ACHN (cell line): Measurements from ENCODE around the gene GPC5.

Experiments
- DNase-seq: peaks from one replicate; pipeline ENCODE4 v3.0.0-alpha.2; 2015
- in situ Hi-C: cut with HindIII; loops from 2 replicates; pipeline ENCODE4 v1.10.0; 2017; ENCODE audit warnings: low sequenced_read_pairs, low pct_ligation_motif_present, low pct_unique_long_range_greater_than_20kb

The GPC5 gene

GRCh38 chr13:92609376-92609775, 1211.0 kb downstream of the GPC5 start:
- in situ Hi-C loops = no loop called here

DNA sequence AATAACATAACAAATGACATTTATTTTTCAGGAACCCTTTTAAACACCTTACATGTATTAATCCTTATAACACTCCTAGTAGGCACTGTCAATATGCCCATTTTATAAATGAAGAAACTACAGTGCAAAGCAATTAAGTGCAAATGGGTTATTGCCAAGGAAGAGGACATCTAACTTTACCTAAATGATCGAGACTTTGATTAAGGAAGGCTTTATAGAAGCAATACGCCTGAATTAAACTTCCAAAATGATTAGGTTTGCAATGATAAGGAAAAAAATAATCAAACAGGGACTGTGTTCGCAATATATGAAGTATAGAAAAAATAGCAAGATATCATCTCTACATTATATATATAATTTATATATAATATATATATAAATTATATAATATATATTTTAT, 1214.5 kb downstream of the GPC5 start:
- in situ Hi-C loops = no loop called here
- DNase-seq = no peak

More at GRCh38 chr13:92609376-92609775, 1211.0 kb downstream of the GPC5 start:
- DNase-seq = no peak

GRCh38 chr13:92613921-92614320, 1215.5 kb downstream of the GPC5 start:
- in situ Hi-C loops = no loop called here
- DNase-seq = no peak

DNA sequence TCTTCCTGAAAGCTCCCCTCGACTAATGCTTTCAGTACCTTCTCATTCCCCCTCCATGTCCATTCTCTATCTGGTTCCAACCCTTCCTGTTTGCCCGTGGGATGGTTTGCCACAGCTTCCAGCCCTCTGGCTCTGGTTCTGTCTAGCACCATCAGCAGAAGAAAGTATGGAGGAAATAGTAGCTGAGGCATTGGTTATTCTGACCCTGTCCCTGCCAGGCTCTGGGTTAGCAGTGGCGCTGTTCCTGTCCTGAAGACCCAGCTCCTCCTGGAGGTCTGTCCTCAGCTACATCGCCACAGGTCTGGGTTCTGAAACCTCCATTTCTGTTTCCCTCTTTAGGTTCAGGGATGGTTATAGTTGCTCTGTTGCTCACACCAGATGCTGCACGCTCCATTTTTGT, 1223.6 kb downstream of the GPC5 start:
- no peak for DNase-seq
- in situ Hi-C loops = no loop called here

DNA sequence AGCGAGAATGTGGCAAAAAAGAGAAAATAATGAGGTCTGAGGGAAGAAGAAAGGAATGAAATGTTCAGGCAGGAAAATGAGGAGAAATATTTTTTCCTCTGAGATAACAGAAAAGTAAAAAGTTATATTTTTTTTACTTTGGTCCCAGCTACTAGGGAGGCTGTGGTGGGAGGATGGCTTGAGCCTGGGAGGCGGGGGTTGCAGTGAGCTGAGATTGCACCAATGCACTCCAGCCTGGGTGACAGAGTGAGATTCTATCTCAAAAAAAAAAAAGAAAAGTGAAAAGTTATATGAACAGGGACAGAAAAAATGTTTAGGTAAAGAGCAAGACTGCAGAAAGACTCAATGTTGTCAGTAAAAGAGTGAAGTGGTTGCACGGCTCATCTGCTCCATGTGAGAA, 1224.5 kb downstream of the GPC5 start:
- no peak for DNase-seq
- in situ Hi-C loops = no loop called here

GRCh38 chr13:92626274-92626673, 1227.9 kb downstream of the GPC5 start:
- in situ Hi-C loops = no loop called here
- no peak for DNase-seq

DNA sequence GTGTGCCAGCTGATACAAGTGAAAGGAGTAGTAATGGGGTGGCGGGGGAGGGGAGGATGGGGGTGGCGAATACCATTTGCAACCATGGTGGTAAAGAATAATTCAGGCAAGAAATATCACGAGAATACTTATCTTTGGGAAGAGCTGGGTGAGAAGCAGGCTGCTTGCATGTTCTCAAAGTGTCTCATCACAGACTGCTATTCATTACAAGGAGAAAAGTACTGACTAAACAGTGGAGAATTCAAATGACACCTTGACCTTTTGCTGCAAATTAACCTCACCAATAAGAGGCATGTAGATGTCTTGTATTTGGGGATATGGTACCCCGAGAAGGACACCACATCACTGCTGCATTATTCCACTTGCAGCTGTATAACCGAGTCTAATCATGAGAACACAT, 1242.5 kb downstream of the GPC5 start:
- in situ Hi-C loops = no loop called here
- no peak for DNase-seq

- in situ Hi-C loops = no loop called here
- no peak for DNase-seq
These were observed 1250.9 kb downstream of the GPC5 start for GRCh38 chr13:92649140-92649813.

DNA sequence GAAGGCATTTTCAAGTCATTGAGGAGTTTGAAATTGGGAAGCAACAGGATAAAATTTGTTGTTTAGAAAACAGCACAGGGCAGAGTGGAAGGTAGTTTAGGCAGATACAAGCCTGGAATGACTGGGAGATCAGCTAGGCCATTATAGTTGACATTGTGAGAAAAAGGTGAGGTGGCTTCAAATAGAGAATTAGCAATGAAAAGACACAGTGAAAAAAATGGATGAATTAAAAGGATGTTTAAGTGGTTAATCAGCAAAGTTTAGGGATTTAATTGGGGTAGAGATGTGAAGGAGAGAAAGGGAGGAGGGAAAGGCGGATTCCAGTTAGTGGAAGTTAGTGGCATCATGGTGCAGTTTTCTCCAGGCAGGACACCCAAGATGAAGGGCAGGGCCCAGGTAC, 1257.7 kb downstream of the GPC5 start:
- in situ Hi-C loops = no loop called here
- no peak for DNase-seq

DNA sequence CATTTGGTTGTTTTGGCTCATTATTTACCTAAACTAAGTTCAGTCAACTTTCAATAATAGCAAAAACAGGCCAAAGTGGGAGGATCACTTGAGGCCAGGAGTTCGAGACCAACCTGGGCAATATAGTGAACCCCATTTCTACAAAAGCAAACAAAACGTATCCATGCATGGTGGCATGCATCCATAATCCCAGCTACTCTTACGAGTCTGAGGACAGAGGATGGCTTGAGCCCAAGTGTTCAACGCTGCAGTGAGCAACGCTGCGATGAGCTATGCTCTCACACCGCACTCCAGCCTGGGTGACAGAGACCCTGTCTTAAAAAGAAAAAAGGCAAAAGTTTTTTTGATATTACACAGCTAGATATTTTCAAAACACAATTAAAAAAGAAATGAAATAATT, 1258.2 kb downstream of the GPC5 start:
- DNase-seq = no peak
- in situ Hi-C loops = no loop called here

- no peak for DNase-seq
- in situ Hi-C loops = no loop called here
These were observed 1259.1 kb downstream of the GPC5 start for GRCh38 chr13:92657565-92657964.

- no peak for DNase-seq
These were observed 1259.9 kb downstream of the GPC5 start for GRCh38 chr13:92658293-92658692.

GRCh38 chr13:92661406-92661805, 1263.0 kb downstream of the GPC5 start:
- DNase-seq = no peak
- in situ Hi-C loops = no loop called here

More at GRCh38 chr13:92658293-92658692, 1259.9 kb downstream of the GPC5 start:
- in situ Hi-C loops = no loop called here

DNA sequence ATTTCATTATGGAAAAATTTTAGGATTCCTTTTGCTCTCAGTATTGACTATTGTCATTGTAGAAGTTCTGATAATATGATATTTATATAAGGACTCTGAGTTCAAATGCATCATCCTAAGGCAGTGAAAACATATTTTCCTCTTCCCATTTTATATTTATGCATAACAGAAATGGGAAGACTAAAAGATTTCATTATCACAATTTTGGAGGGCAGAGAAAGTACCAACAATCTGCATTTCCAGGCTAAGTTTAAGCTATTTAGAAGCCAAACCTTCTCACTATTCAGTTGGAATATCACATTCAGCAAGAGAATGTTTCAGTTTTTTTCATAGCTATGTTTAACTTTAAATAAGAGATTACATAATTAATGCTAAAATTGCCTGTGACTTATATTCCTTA, 1269.7 kb downstream of the GPC5 start:
- in situ Hi-C loops = no loop called here
- no peak for DNase-seq

DNA sequence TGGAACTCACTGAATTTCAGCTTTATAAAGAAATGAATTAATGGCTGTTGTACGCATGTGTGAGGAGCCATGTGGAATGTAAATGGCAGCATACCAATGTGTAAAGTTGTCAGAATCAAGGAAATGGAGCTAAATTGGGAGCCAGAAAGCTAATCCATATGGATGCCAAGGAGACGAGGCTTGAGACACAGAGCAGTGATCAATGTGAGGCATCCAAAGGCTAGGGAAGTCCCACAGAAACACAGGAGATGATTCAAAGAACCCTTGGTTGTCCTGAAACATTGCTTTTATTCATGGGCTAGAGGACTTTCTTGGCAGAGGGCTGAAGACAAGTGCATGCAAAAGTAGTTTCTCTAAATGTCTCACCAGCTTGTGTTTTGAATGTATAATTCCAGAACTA, 1271.7 kb downstream of the GPC5 start:
- no peak for DNase-seq
- in situ Hi-C loops = no loop called here

DNA sequence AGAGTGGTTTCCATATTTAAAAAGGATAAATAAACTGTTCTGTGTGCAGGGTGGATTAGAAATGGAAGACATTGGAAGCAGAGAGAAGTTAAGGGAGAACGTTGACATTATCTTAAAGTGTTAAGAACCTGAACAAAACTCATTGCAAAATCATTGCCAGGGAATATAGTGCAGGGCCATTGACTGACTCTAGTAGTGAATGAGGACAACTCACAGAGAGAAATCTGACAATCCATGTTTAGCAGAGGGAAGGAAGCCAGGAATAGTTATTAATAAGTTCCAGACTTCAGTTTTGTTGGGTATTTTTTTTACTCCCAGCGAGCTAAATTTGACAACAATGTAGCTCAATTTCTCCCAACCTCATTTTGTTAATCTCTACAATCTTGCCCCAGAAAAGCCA, 1273.4 kb downstream of the GPC5 start:
- no peak for DNase-seq
- in situ Hi-C loops = no loop called here

- in situ Hi-C loops = no loop called here
- no peak for DNase-seq
These were observed 1277.8 kb downstream of the GPC5 start for GRCh38 chr13:92676246-92676645.

- in situ Hi-C loops = no loop called here
- no peak for DNase-seq
These were observed 1279.2 kb downstream of the GPC5 start for GRCh38 chr13:92677571-92677970.

- DNase-seq = no peak
- in situ Hi-C loops = no loop called here
These were observed 1281.2 kb downstream of the GPC5 start for GRCh38 chr13:92679602-92680001.

- in situ Hi-C loops = no loop called here
- DNase-seq = no peak
These were observed 1282.8 kb downstream of the GPC5 start for GRCh38 chr13:92681239-92681638.
